Nephron progenitor cell (in vitro differentiated cells): ENCODE results near the gene NUDT6.

ENCODE experiments used
- DNase-seq: peaks from one replicate; pipeline ENCODE4 v3.0.0; 2021
- H3K27ac Mint-ChIP-seq: 2 replicates; pipeline ENCODE4 v1.8.0; 2021; ENCODE audit warnings: mild to moderate bottlenecking, moderate library complexity, mixed read lengths
- H3K27me3 Mint-ChIP-seq: 2 replicates; pipeline ENCODE4 v1.8.0; 2021; ENCODE audit warnings: mild to moderate bottlenecking, low read depth, mixed read lengths; ENCODE audit not compliant: poor library complexity
- H3K36me3 Mint-ChIP-seq: 2 replicates; pipeline ENCODE4 v1.8.0; 2021; ENCODE audit warnings: low read depth, mixed read lengths
- H3K4me1 Mint-ChIP-seq: 2 replicates; pipeline ENCODE4 v1.8.0; 2021; ENCODE audit warnings: mixed read lengths
- H3K4me3 Mint-ChIP-seq: 2 replicates; pipeline ENCODE4 v1.8.0; 2021; ENCODE audit warnings: mild to moderate bottlenecking, moderate library complexity, mixed read lengths
- H3K9me3 Mint-ChIP-seq: 2 replicates; pipeline ENCODE4 v1.8.0; 2021; ENCODE audit warnings: mild to moderate bottlenecking, moderate library complexity, mixed read lengths
- TF ChIP-seq, protein P1 (sequence below): fragments of 200-600 bp; sonication (generic); IDR thresholded peaks from 2 replicates; pipeline ENCODE4 v1.5.0; 2021; ENCODE audit warnings: antibody characterized with exemption

Gene NUDT6, protein sequence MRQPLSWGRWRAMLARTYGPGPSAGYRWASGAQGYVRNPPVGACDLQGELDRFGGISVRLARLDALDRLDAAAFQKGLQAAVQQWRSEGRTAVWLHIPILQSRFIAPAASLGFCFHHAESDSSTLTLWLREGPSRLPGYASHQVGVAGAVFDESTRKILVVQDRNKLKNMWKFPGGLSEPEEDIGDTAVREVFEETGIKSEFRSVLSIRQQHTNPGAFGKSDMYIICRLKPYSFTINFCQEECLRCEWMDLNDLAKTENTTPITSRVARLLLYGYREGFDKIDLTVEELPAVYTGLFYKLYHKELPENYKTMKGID

DNA sequence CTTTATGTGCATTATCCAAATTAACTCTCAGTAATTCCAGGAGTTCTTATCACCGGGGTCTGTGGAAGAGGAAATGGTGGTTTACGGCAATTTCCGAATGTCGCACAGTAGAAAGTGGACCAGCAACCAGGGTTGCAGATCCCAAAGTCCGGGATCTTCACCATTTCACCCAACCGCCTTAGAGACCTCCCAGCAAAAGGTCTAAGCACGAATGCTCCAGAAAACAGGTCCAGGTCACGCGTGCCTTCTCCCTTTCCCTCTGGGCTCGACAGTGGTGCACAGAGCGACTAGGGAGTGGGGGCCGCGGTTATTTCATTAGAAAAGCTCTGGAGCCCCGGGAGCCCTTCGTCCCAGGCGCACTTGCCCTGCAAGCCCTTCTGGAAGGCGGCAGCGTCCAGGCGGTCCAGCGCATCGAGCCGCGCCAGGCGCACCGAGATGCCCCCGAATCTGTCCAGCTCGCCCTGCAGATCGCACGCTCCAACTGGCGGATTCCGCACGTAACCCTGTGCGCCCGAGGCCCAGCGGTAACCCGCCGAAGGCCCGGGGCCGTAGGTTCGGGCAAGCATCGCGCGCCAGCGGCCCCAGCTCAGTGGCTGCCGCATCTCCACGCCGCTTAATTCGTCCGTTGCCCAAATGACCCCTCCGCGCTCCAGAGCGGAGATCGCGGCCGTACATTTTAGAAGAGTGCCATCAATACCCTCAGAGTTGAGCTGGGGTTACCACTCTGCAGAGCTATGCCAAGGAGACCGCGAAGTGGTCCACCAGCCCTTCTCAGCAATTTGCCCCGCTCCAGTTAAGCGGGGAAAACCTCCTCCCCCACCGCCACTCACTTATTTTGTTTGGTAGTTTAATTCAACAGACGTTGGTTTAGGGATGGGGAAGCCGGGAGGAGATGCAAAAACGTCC is at the start of gene NUDT6:
NUDT6 (minus strand) TSS at position 627 of the 906 bp plus-strand sequence; CDS start at position 602, 25 bp downstream.
- Mint-ChIP-seq H3K4me1 (peaks cover 7% of the 10 kb centered on the region), H3K36me3 (no peaks in the 10 kb centered on the region), H3K27ac (peak within 1 kb of the TSS; percentile 98), H3K27me3 (no peaks in the 10 kb centered on the region), H3K9me3 (no peaks in the 10 kb centered on the region), H3K4me3 (no peak within 1 kb of the TSS)
- DNase-seq, result peak; percentile 71
- TF ChIP-seq, protein P1, sequence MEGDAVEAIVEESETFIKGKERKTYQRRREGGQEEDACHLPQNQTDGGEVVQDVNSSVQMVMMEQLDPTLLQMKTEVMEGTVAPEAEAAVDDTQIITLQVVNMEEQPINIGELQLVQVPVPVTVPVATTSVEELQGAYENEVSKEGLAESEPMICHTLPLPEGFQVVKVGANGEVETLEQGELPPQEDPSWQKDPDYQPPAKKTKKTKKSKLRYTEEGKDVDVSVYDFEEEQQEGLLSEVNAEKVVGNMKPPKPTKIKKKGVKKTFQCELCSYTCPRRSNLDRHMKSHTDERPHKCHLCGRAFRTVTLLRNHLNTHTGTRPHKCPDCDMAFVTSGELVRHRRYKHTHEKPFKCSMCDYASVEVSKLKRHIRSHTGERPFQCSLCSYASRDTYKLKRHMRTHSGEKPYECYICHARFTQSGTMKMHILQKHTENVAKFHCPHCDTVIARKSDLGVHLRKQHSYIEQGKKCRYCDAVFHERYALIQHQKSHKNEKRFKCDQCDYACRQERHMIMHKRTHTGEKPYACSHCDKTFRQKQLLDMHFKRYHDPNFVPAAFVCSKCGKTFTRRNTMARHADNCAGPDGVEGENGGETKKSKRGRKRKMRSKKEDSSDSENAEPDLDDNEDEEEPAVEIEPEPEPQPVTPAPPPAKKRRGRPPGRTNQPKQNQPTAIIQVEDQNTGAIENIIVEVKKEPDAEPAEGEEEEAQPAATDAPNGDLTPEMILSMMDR, result no peak

DNA sequence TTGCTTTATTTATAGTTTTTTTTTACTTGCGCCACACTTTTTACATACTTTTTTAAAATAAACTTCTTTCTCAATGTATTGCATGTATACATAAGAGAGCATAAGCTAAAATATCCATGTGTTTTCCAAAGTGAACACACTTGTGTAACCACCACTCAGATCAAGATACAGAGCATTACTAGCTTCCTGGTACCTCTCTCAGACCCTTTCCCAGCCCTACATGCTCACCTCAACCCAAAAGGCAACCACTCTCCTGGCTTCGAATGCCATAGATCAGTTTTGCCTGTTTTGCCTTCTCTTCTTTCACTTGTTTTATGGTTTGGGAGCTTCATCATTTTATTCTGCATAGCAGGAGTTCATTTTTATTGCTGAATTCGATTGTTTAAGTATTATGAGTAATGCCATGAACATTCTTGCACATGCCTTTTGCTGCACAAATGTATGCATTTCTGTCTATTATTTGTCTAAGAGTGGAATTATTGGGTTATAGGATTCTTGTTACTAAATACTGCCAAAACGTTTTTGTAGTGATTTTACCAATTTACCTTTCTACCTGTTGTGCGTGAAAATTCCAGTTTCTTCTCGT is 45.9 kb upstream of the NUDT6 start:
- no peak for DNase-seq
- no peak overlapping the region for H3K27ac Mint-ChIP-seq
- H3K9me3 Mint-ChIP-seq, result no peaks in the 10 kb centered on the region
- H3K27me3 Mint-ChIP-seq, result no peaks in the 10 kb centered on the region
- H3K4me1 Mint-ChIP-seq, result no peaks in the 10 kb centered on the region
- peaks cover 13% of the 10 kb centered on the region for H3K36me3 Mint-ChIP-seq
- TF ChIP-seq, protein P1, result no peak
- H3K4me3 Mint-ChIP-seq, result no peak overlapping the region

DNA sequence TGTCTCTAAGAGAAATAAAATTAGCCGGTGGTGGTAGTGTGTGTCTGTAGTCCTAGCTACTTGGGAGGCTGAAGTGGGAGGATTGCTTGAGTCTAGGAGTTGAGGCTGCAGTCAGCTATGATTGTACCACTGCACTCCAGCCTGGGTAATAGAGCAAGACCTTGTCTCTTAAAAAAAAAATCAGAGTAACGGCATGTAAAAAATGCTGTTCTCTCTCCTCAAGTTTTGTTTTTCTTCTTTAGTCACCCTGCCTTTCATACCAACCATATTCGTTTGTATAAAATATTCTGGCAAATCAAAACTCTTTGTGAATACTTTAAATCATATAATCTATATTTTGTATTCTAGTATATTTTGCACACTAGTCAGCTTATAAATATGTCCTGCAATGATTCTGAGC is 44.8 kb upstream of the NUDT6 start:
- Mint-ChIP-seq H3K4me3 (no peak overlapping the region), H3K27ac (no peak overlapping the region)

DNA sequence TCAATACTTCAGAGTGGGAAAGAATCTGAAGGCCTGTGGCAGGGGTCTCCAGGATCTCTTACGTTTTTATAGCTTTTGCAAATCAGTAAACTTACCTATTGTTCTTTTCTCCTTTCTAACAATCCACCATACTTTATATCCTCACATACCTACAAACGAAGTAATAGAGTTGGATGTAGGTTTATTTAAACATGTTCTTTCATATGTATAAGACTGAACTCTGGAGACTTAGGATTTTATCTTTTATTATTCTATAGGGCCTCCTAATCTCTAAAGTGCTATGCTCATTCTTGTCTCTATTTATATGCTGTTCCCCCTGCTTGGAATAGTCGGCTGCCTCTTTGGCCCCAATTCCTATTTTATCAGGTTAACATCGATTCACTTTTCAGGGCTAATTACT is 43.8 kb upstream of the NUDT6 start:
- H3K9me3 Mint-ChIP-seq, result peaks cover 5% of the 10 kb centered on the region
- no peak overlapping the region for H3K4me3 Mint-ChIP-seq
- peaks cover 29% of the 10 kb centered on the region for H3K36me3 Mint-ChIP-seq
- no peaks in the 10 kb centered on the region for H3K27me3 Mint-ChIP-seq
- H3K4me1 Mint-ChIP-seq, result no peaks in the 10 kb centered on the region
- DNase-seq, result no peak
- no peak overlapping the region for H3K27ac Mint-ChIP-seq
- TF ChIP-seq, protein P1, result no peak

More for the DNA sequence above, 44.8 kb upstream of the NUDT6 start:
- Mint-ChIP-seq H3K27me3 (no peaks in the 10 kb centered on the region), H3K4me1 (no peaks in the 10 kb centered on the region), H3K36me3 (peaks cover 18% of the 10 kb centered on the region), H3K9me3 (no peaks in the 10 kb centered on the region)
- TF ChIP-seq, protein P1, result no peak
- no peak for DNase-seq

DNA sequence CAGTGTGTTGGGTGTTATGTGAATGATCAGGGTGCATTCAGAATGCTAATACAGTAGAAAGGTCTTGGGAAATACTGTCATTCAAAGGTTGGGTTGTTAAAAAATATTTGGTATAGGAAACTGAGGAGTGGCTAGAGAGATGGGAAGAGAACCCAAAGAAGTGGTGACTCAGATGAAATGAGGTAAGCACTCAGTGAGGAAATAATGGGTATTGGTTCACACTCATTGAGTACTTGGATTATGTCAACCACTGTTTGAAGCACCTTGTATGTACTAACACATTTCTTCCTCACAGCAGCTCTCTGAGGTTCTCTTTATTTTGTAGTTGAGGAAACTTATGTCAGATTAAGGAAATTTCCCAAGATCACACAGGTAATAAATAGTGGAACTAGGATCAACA is 40.8 kb upstream of the NUDT6 start:
- Mint-ChIP-seq H3K27me3 (no peaks in the 10 kb centered on the region), H3K4me1 (no peaks in the 10 kb centered on the region), H3K9me3 (peaks cover 8% of the 10 kb centered on the region), H3K36me3 (peaks cover 50% of the 10 kb centered on the region), H3K27ac (no peak overlapping the region), H3K4me3 (no peak overlapping the region)
- TF ChIP-seq, protein P1, result no peak
- DNase-seq, result no peak
